K562 (cell line): ENCODE results near the gene NDRG3.

ENCODE experiments used
- POLR2A ChIP-seq: fragments of 450-650 bp; conservative IDR thresholded peaks from 2 replicates; pipeline ENCODE4 v1.6.1; 2016
- ZNF589 ChIP-seq: fragments of 200-800 bp; sonication (Bioruptor generic); IDR thresholded peaks from 2 replicates; pipeline ENCODE4 v1.6.1; 2016; ENCODE audit warnings: low read depth, missing genetic modification characterization, missing compliant biosample characterization
- TF ChIP-seq, protein P1 (sequence below), 3 experiments: IDR thresholded peaks in 2 of 3; conservative IDR thresholded peaks in 1 of 3; 2 replicates each; pipeline ENCODE4 v1.5.1; 2011 to 2012; ENCODE audit warnings: low read length in 3 of 3, mild to moderate bottlenecking in 3 of 3, control low read depth in 2 of 3, improper control_type of control experiment in 1 of 3, inconsistent platforms in 1 of 3, low read depth in 1 of 3, mixed read lengths in 1 of 3, moderate library complexity in 1 of 3; ENCODE audit not compliant: insufficient read depth in 2 of 3

DNA sequence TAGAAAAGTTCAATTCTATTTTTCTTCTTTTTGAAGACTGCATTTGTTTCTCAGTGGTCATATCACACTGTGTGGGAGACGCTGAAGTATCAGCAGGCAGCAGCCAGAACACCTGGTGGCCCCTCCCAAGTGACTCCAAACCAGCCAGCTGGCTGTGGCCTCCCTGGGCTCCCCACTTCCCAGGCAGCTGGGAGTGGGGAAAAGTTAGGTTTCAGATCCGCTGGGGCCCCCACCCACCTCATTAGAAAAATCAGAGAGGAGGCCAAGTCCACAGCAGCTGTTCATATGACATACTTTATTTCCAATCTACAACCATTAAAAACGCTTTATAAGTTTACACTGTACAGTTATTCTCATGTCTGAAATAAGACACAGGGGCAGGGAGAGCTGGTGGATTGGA is 31.3 kb upstream of the NDRG3 start:
- TF ChIP-seq ZNF589 (no peak), POLR2A (no peak)
- TF ChIP-seq, protein P1, sequence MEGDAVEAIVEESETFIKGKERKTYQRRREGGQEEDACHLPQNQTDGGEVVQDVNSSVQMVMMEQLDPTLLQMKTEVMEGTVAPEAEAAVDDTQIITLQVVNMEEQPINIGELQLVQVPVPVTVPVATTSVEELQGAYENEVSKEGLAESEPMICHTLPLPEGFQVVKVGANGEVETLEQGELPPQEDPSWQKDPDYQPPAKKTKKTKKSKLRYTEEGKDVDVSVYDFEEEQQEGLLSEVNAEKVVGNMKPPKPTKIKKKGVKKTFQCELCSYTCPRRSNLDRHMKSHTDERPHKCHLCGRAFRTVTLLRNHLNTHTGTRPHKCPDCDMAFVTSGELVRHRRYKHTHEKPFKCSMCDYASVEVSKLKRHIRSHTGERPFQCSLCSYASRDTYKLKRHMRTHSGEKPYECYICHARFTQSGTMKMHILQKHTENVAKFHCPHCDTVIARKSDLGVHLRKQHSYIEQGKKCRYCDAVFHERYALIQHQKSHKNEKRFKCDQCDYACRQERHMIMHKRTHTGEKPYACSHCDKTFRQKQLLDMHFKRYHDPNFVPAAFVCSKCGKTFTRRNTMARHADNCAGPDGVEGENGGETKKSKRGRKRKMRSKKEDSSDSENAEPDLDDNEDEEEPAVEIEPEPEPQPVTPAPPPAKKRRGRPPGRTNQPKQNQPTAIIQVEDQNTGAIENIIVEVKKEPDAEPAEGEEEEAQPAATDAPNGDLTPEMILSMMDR (IDR thresholded peaks at IDR 0.05 in 2 of 3, conservative IDR thresholded peaks at IDR 0.05 in 1 of 3; ENCODE audit: insufficient read depth in 2 of 3, low read depth in 1 of 3, low read length in 3 of 3): no peak
